OCI-LY7 (cell line): ENCODE results near the gene C13orf42. TPM values are rescaled to one million over a fixed set of nuclear protein-coding genes. Genes with fewer than 3 reads are reported as not detected.

Experiments used
- BruUV-seq: library from RNA; stranded (reverse); fragments of 400-500 nt; replicated peaks from 2 replicates; lab custom pipeline; 2021; lab: Mats Ljungman, UMichigan
- CTCF ChIA-PET: fragments of 300-600 bp; sonication (Branson Sonifier 250); formaldehyde crosslinking; loops from one replicate; lab custom pipeline; 2022; ENCODE audit warnings: antibody characterized with exemption; ENCODE audit not compliant: unreplicated experiment; lab: Charles Lee
- POLR2A ChIA-PET: fragments of 300-600 bp; sonication (Branson Sonifier 250); formaldehyde crosslinking; loops from one replicate; lab custom pipeline; 2022; ENCODE audit warnings: antibody characterized with exemption; lab: Charles Lee
- DNase-seq: peaks from one replicate; pipeline ENCODE4 v3.0.0-alpha.2; 2015; ENCODE audit warnings: low spot score
- H2AFZ ChIP-seq: fragments of 200-600 bp; sonication (generic), shearing (Covaris generic); 2 replicates; pipeline ENCODE4 v1.6.1; 2014; ENCODE audit warnings: mild to moderate bottlenecking, antibody characterized with exemption, low read length, moderate library complexity
- H3K27ac ChIP-seq: fragments of 200-600 bp; sonication (generic); 2 replicates; pipeline ENCODE4 v1.5.1; 2014; ENCODE audit warnings: mixed run types, low read depth, mild to moderate bottlenecking, moderate library complexity, low read length, inconsistent platforms; ENCODE audit not compliant: poor library complexity, severe bottlenecking
- H3K36me3 ChIP-seq: fragments of 200-600 bp; sonication (generic); 2 replicates; pipeline ENCODE4 v1.6.1; 2014; ENCODE audit warnings: mild to moderate bottlenecking, antibody characterized with exemption, low read length, moderate library complexity, mixed read lengths; ENCODE audit not compliant: insufficient read depth
- H3K4me1 ChIP-seq: fragments of 200-600 bp; sonication (generic); 2 replicates; pipeline ENCODE4 v1.5.1; 2014; ENCODE audit warnings: mild to moderate bottlenecking, low read length; ENCODE audit not compliant: insufficient read depth, poor library complexity, severe bottlenecking
- H3K4me2 ChIP-seq: fragments of 200-600 bp; sonication (generic); 2 replicates; pipeline ENCODE4 v1.6.1; 2014; ENCODE audit warnings: mild to moderate bottlenecking, low read length
- H3K4me3 ChIP-seq: fragments of 200-600 bp; sonication (generic); 2 replicates; pipeline ENCODE4 v1.5.1; 2014; ENCODE audit warnings: mild to moderate bottlenecking, low read depth, low read length; ENCODE audit not compliant: poor library complexity, severe bottlenecking
- H3K79me2 ChIP-seq: fragments of 200-600 bp; sonication (generic); 2 replicates; pipeline ENCODE4 v1.6.1; 2016; ENCODE audit warnings: low read depth, mild to moderate bottlenecking, low read length, moderate library complexity, mixed read lengths; ENCODE audit not compliant: insufficient read depth
- H3K9me2 ChIP-seq: fragments of 200-600 bp; sonication (generic); 2 replicates; pipeline ENCODE4 v1.6.1; 2016; ENCODE audit warnings: mild to moderate bottlenecking, low read length, mixed read lengths; ENCODE audit not compliant: insufficient read depth
- H3K9me3 ChIP-seq: fragments of 200-600 bp; sonication (generic); 2 replicates; pipeline ENCODE4 v1.6.1; 2014; ENCODE audit warnings: mild to moderate bottlenecking, mixed run types, low read length, mixed read lengths
- H4K20me1 ChIP-seq: fragments of 200-600 bp; sonication (generic); 2 replicates; pipeline ENCODE4 v1.6.1; 2014; ENCODE audit warnings: mild to moderate bottlenecking, antibody characterized with exemption, low read length, moderate library complexity, mixed read lengths; ENCODE audit not compliant: insufficient read depth
- CTCF ChIP-seq: fragments of 200-600 bp; sonication (generic); conservative IDR thresholded peaks from 2 replicates; pipeline ENCODE4 v1.5.1; 2014; ENCODE audit warnings: mild to moderate bottlenecking, antibody characterized with exemption, low read length, moderate library complexity, mixed read lengths
- EZH2phosphoT487 ChIP-seq: fragments of 200-600 bp; sonication (generic); IDR thresholded peaks from 2 replicates; pipeline ENCODE4 v1.6.1; 2018; ENCODE audit warnings: low read depth, borderline replicate concordance, mild to moderate bottlenecking, mixed run types, antibody characterized with exemption, low read length, moderate library complexity, mixed read lengths
- intact Hi-C: fragments of 100-400 bp; cut with micrococcal nuclease; formaldehyde crosslinking; loops from one replicate; pipeline ENCODE4 v1.10.0; 2022; ENCODE audit not compliant: unreplicated experiment
- total RNA-seq, 2 experiments: library from RNA; depleted of rRNA in 1 of 2; stranded (reverse); fragments of >200 nt in 1 of 2; shearing (Covaris generic) in 1 of 2; gene quantifications; 2 replicates each; pipeline ENCODE4 v1.2.3, GENCODE V29; 2014 to 2022

Gene C13orf42
- total RNA-seq, 2 experiments from 2014 or later = not detected

GRCh38 chr13:51154029-51154555 lies 43.0 kb upstream of the C13orf42 start:
- Histone ChIP-seq H3K4me3 (no peak overlapping the region), H3K9me2 (no peaks in the 10 kb centered on the region), H3K36me3 (no peaks in the 10 kb centered on the region), H3K4me2 (no peak overlapping the region), H3K4me1 (no peaks in the 10 kb centered on the region), H4K20me1 (no peaks in the 10 kb centered on the region), H2AFZ (no peak overlapping the region), H3K79me2 (no peaks in the 10 kb centered on the region), H3K27ac (no peak overlapping the region), H3K9me3 (no peaks in the 10 kb centered on the region)
- intact Hi-C loops = no loop called here
- no TSS peak for BruUV-seq
- no peak for DNase-seq
- TF ChIP-seq CTCF = no peak
- no peak for TF ChIP-seq EZH2phosphoT487
- ChIA-PET POLR2A (interaction anchor here (0.6 to 0.9 kb wide), 2 partner anchors 50 to 256 kb away, joined by 3 read pairs; no protein-coding TSS in a partner anchor), CTCF (no interaction called here)

DNA sequence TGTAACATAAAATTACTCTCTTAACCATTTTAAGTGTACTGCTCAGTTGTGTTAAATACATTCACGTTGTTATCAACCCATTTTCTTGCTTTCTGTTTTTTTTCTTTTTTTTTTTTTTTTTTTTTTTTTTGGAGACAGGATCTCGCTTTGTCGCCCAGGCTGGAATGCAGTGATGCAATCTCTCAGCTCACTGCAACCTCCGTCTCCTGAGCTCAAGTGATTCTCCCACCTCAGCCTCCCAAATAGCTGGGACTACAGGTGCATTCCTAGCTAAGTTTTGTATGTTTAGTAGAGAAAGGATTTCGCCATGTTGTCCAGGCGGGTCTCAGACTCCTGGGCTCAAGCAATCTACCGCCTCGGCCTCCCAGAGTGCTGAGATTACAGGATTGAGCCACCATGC lies 42.5 kb upstream of the C13orf42 start:
- Histone ChIP-seq H3K4me1 (no peaks in the 10 kb centered on the region), H3K79me2 (no peaks in the 10 kb centered on the region), H3K4me2 (no peak overlapping the region), H2AFZ (no peak overlapping the region), H3K9me2 (no peaks in the 10 kb centered on the region), H3K4me3 (no peak overlapping the region), H4K20me1 (no peaks in the 10 kb centered on the region), H3K27ac (no peak overlapping the region), H3K9me3 (no peaks in the 10 kb centered on the region), H3K36me3 (no peaks in the 10 kb centered on the region)
- BruUV-seq = no TSS peak
- POLR2A ChIA-PET = interaction anchor here (0.9 kb wide), 1 partner anchor 255 kb away, joined by 3 read pairs; no protein-coding TSS in a partner anchor
- intact Hi-C loops = no loop called here
- CTCF ChIA-PET = no interaction called here
- TF ChIP-seq EZH2phosphoT487 = no peak
- no peak for TF ChIP-seq CTCF
- DNase-seq = no peak

- POLR2A ChIA-PET = interaction anchor here (0.6 to 1.3 kb wide), 2 partner anchors 11 to 477 kb away, joined by 4 to 5 read pairs; no protein-coding TSS in a partner anchor
Measured at GRCh38 chr13:51152701-51153100, 41.6 kb upstream of the C13orf42 start.

More at GRCh38 chr13:51152701-51153100, 41.6 kb upstream of the C13orf42 start:
- Histone ChIP-seq H4K20me1 (no peaks in the 10 kb centered on the region), H3K9me2 (no peaks in the 10 kb centered on the region), H3K4me1 (no peaks in the 10 kb centered on the region), H3K9me3 (no peaks in the 10 kb centered on the region), H2AFZ (no peak overlapping the region), H3K36me3 (no peaks in the 10 kb centered on the region), H3K79me2 (no peaks in the 10 kb centered on the region), H3K4me2 (no peak overlapping the region), H3K27ac (no peak overlapping the region), H3K4me3 (no peak overlapping the region)
- DNase-seq = no peak
- CTCF ChIA-PET = interaction anchor here (0.6 kb wide), 1 partner anchor 132 kb away, joined by 4 read pairs; no protein-coding TSS in a partner anchor
- intact Hi-C loops = no loop called here
- no TSS peak for BruUV-seq
- TF ChIP-seq EZH2phosphoT487 (no peak), CTCF (no peak)
